ENCODE data around the gene KLF3.

The KLF3 gene

GRCh38 chr4:38745881-38746280 lies 81.9 kb downstream of the KLF3 start:
- no peak for DNase-seq

GRCh38 chr4:38747629-38748028 lies 83.6 kb downstream of the KLF3 start:
- no peak for DNase-seq

GRCh38 chr4:38749336-38749735 lies 85.3 kb downstream of the KLF3 start:
- DNase-seq: no peak

All from NCI-H526 (cell line).